ENCODE results near the gene ARHGAP22. TPM values are rescaled to one million over a fixed set of nuclear protein-coding genes. Genes with fewer than 3 reads are reported as not detected.

The ARHGAP22 gene
- total RNA-seq, 1 donor from 2014 or later = 3.2 TPM

GRCh38 chr10:48522011-48522765 lies 82.7 kb downstream of the ARHGAP22 start:
- intact Hi-C loops (cut with DNase I) = no loop called here

GRCh38 chr10:48520594-48520993 lies 84.3 kb downstream of the ARHGAP22 start:
- Histone ChIP-seq H3K9me3 (no peaks in the 10 kb centered on the region), H3K4me3 (no peak overlapping the region), H3K4me1 (peaks cover 9% of the 10 kb centered on the region), H3K36me3 (no peaks in the 10 kb centered on the region), H3K27ac (no peak overlapping the region), H3K27me3 (no peaks in the 10 kb centered on the region)
- intact Hi-C loops (cut with DNase I) = no loop called here
- peak in 1 of 2 donors; percentile 58 for DNase-seq (ENCODE audit: extremely low spot score in 2 of 2)
- no peak for TF ChIP-seq POLR2AphosphoS5 (IDR thresholded peaks at IDR 0.05; ENCODE audit: insufficient read depth in 1 of 2, low read depth in 1 of 2)
- no peak for TF ChIP-seq POLR2A (IDR thresholded peaks at IDR 0.05)
- TF ChIP-seq CTCF (IDR thresholded peaks at IDR 0.05) = no peak

More at GRCh38 chr10:48522011-48522765, 82.7 kb downstream of the ARHGAP22 start:
- no peaks in the 10 kb centered on the region for H3K36me3 ChIP-seq
- no peak overlapping the region for H3K27ac ChIP-seq
- no peaks in the 10 kb centered on the region for H3K9me3 ChIP-seq
- no peaks in the 10 kb centered on the region for H3K27me3 ChIP-seq
- H3K4me3 ChIP-seq = no peak overlapping the region
- peak in 1 of 2 donors; percentile 67 for DNase-seq (ENCODE audit: extremely low spot score in 2 of 2)
- H3K4me1 ChIP-seq = peaks cover 9% of the 10 kb centered on the region
- TF ChIP-seq POLR2AphosphoS5 (IDR thresholded peaks at IDR 0.05; ENCODE audit: insufficient read depth in 1 of 2, low read depth in 1 of 2) (no peak), CTCF (IDR thresholded peaks at IDR 0.05) (no peak), POLR2A (IDR thresholded peaks at IDR 0.05) (no peak)

- Histone ChIP-seq H3K27ac (no peak overlapping the region), H3K9me3 (no peaks in the 10 kb centered on the region), H3K4me1 (peaks cover 9% of the 10 kb centered on the region), H3K27me3 (no peaks in the 10 kb centered on the region), H3K36me3 (no peaks in the 10 kb centered on the region), H3K4me3 (no peak overlapping the region)
- TF ChIP-seq POLR2A (IDR thresholded peaks at IDR 0.05) = no peak
- TF ChIP-seq POLR2AphosphoS5 (IDR thresholded peaks at IDR 0.05; ENCODE audit: insufficient read depth in 1 of 2, low read depth in 1 of 2) = no peak
- TF ChIP-seq CTCF (IDR thresholded peaks at IDR 0.05) = no peak
- intact Hi-C loops (cut with DNase I) = no loop called here
- peak in 1 of 2 donors; percentile 93 for DNase-seq (ENCODE audit: extremely low spot score in 2 of 2)
Observed at GRCh38 chr10:48520184-48520506, 84.7 kb downstream of the ARHGAP22 start.

GRCh38 chr10:48519481-48520183 lies 85.2 kb downstream of the ARHGAP22 start:
- no peak overlapping the region for H3K27ac ChIP-seq
- H3K4me1 ChIP-seq = peaks cover 9% of the 10 kb centered on the region
- no peaks in the 10 kb centered on the region for H3K27me3 ChIP-seq
- H3K9me3 ChIP-seq = no peaks in the 10 kb centered on the region
- no peaks in the 10 kb centered on the region for H3K36me3 ChIP-seq
- peak in 1 of 2 donors; percentile 88 for DNase-seq (ENCODE audit: extremely low spot score in 2 of 2)
- TF ChIP-seq POLR2AphosphoS5 (IDR thresholded peaks at IDR 0.05; ENCODE audit: insufficient read depth in 1 of 2, low read depth in 1 of 2) = no peak
- TF ChIP-seq POLR2A (IDR thresholded peaks at IDR 0.05) = no peak
- TF ChIP-seq CTCF (IDR thresholded peaks at IDR 0.05) = no peak
- H3K4me3 ChIP-seq = no peak overlapping the region
- intact Hi-C loops (cut with DNase I) = no loop called here

- H3K4me3 ChIP-seq = no peak overlapping the region
- H3K36me3 ChIP-seq = no peaks in the 10 kb centered on the region
- H3K27me3 ChIP-seq = no peaks in the 10 kb centered on the region
- peaks cover 2% of the 10 kb centered on the region for H3K9me3 ChIP-seq
- TF ChIP-seq POLR2A (IDR thresholded peaks at IDR 0.05) (no peak), POLR2AphosphoS5 (IDR thresholded peaks at IDR 0.05; ENCODE audit: insufficient read depth in 1 of 2, low read depth in 1 of 2) (no peak), CTCF (IDR thresholded peaks at IDR 0.05) (no peak)
- no peak for DNase-seq (ENCODE audit: extremely low spot score in 2 of 2)
- H3K4me1 ChIP-seq = peaks cover 9% of the 10 kb centered on the region
- H3K27ac ChIP-seq = no peak overlapping the region
- intact Hi-C loops (cut with DNase I) = no loop called here
Observed at GRCh38 chr10:48518986-48519385, 85.9 kb downstream of the ARHGAP22 start.

Data from vagina (tissue), 2 donors.